HepG2 (cell line): ENCODE results near the gene CYP26A1. TPM values are rescaled to one million over a fixed set of nuclear protein-coding genes. Genes with fewer than 3 reads are reported as not detected.
A peak's percentile ranks its signal among the peaks of the same experiment; 100 is the strongest.
"Not testable (repeated sequence)": the region's sequence is repeated elsewhere in the genome, so short reads cannot be mapped to it uniquely, and the experiment has no call there.

Experiments used
- ATAC-seq: fragments of 200-7000 bp; cut with Tn5 transposase; 3 replicates; pipeline ENCODE4 v1.9.1; 2020; ENCODE audit warnings: mild to moderate bottlenecking, moderate library complexity
- BruUV-seq: library from RNA; stranded (reverse); fragments of 400-500 nt; replicated peaks from 2 replicates; lab custom pipeline; 2021; lab: Mats Ljungman, UMichigan
- CTCF ChIA-PET: fragments of 300-600 bp; formaldehyde crosslinking; extraction: SDS; loops from one replicate; lab custom pipeline; 2021; ENCODE audit warnings: low total read pairs, inconsistent platforms, low intra/inter-chr PET ratio; lab: Yijun Ruan, JAX
- POLR2A ChIA-PET: fragments of 350-600 bp; sonication (Branson Sonifier 250); formaldehyde crosslinking; loops from one replicate; lab custom pipeline; 2020; ENCODE audit warnings: antibody characterized with exemption, inconsistent platforms; lab: Yijun Ruan, JAX
- DNase-seq: peaks from one replicate; pipeline ENCODE4 v3.0.0-alpha.2; 2015; ENCODE audit warnings: low spot score
- FAIRE-seq: peaks from 3 replicates; lab custom pipeline; 2011; peaks lifted over from hg19 to GRCh38; lab: Jason Lieb, UNC
- H2AFZ ChIP-seq: one replicate; pipeline ENCODE4 v1.6.1; 2011; ENCODE audit warnings: low read length, inconsistent platforms
- H3K27ac ChIP-seq: fragments of 300-600 bp; 3 replicates; pipeline ENCODE4 v1.8.0; 2011; ENCODE audit warnings: mixed run types, mild to moderate bottlenecking, mixed read lengths, low read length, inconsistent platforms; ENCODE audit not compliant: insufficient read depth; ENCODE audit errors: extremely low read length
- H3K27me3 ChIP-seq, 2 experiments: fragments of 200-600 bp in 1 of 2; 2 replicates in 1 of 2; 3 replicates in 1 of 2; pipeline versions ENCODE4 v1.6.0 to v1.8.0; 2011; ENCODE audit warnings: low read length in 2 of 2, mild to moderate bottlenecking in 2 of 2, moderate library complexity in 2 of 2, inconsistent platforms in 1 of 2; ENCODE audit not compliant: insufficient read depth in 2 of 2, control insufficient read depth in 1 of 2
- H3K36me3 ChIP-seq, 2 experiments: fragments of 200-600 bp in 1 of 2; replicated peaks in 1 of 2; 2 replicates in 1 of 2; 3 replicates in 1 of 2; pipeline versions ENCODE4 v1.5.1 to v1.8.0; 2011; ENCODE audit warnings: low read length in 2 of 2, inconsistent platforms in 1 of 2; ENCODE audit not compliant: insufficient read depth in 2 of 2, control insufficient read depth in 1 of 2
- H3K4me1 ChIP-seq: 2 replicates; pipeline ENCODE4 v1.5.1; 2012; ENCODE audit warnings: low read length, inconsistent platforms; ENCODE audit not compliant: insufficient read depth
- H3K4me2 ChIP-seq: 2 replicates; pipeline ENCODE4 v1.6.0; 2011; ENCODE audit warnings: low read depth, low read length, inconsistent platforms
- H3K4me3 ChIP-seq, 3 experiments: fragments of 200-600 bp in 1 of 3; sonication (generic), shearing (Covaris generic) in 1 of 3; replicated peaks in 1 of 3; 2 replicates each; pipeline ENCODE4 v1.5.1; 2011 to 2016; ENCODE audit warnings: low read length in 3 of 3, inconsistent platforms in 2 of 3, low read depth in 2 of 3, mild to moderate bottlenecking in 2 of 3, control low read depth in 1 of 3, mixed read lengths in 1 of 3; ENCODE audit not compliant: insufficient read depth in 1 of 3
- H3K79me2 ChIP-seq: one replicate; pipeline ENCODE4 v1.6.1; 2011; ENCODE audit warnings: low read length, inconsistent platforms; ENCODE audit not compliant: insufficient read depth
- H3K9ac ChIP-seq: 2 replicates; pipeline ENCODE4 v1.6.0; 2011; ENCODE audit warnings: mild to moderate bottlenecking, low read depth, low read length, inconsistent platforms; ENCODE audit not compliant: insufficient read depth
- H3K9me3 ChIP-seq: 2 replicates; pipeline ENCODE4 v1.5.1; 2012; ENCODE audit warnings: mild to moderate bottlenecking, low read length
- H4K20me1 ChIP-seq: 2 replicates; pipeline ENCODE4 v1.6.0; 2011; ENCODE audit warnings: inconsistent platforms, mild to moderate bottlenecking, low read length, moderate library complexity; ENCODE audit not compliant: insufficient read depth
- CREB1 ChIP-seq, 2 experiments: fragments of 450-650 bp in 1 of 2; IDR thresholded peaks; 2 replicates each; pipeline ENCODE4 v1.6.1; 2016 to 2017; ENCODE audit warnings: control low read depth in 1 of 2, mild to moderate bottlenecking in 1 of 2, missing compliant biosample characterization in 1 of 2, missing genetic modification characterization in 1 of 2
- DPF2 ChIP-seq: sonication (generic); formaldehyde crosslinking; IDR thresholded peaks from 2 replicates; pipeline ENCODE4 v1.4.0; 2020; ENCODE audit warnings: mild to moderate bottlenecking, low read depth, missing genetic modification reagents, borderline replicate concordance
- GFI1 ChIP-seq: sonication (generic); formaldehyde crosslinking; IDR thresholded peaks from 2 replicates; pipeline ENCODE4 v1.5.0; 2020; ENCODE audit warnings: missing genetic modification reagents, mild to moderate bottlenecking, borderline replicate concordance
- HMG20A ChIP-seq: IDR thresholded peaks from 2 replicates; pipeline ENCODE4 v1.6.1; 2016; ENCODE audit warnings: borderline replicate concordance
- HOXD1 ChIP-seq: sonication (generic); formaldehyde crosslinking; IDR thresholded peaks from 2 replicates; pipeline ENCODE4 v1.5.0; 2020; ENCODE audit warnings: missing genetic modification reagents
- SMYD3 ChIP-seq: sonication (generic); formaldehyde crosslinking; IDR thresholded peaks from 2 replicates; pipeline ENCODE4 v1.8.1; 2023; ENCODE audit warnings: mild to moderate bottlenecking, missing genetic modification reagents
- TIGD3 ChIP-seq: sonication (generic); formaldehyde crosslinking; IDR thresholded peaks from 2 replicates; pipeline ENCODE4 v1.5.1; 2020; ENCODE audit warnings: mild to moderate bottlenecking, missing genetic modification reagents, borderline replicate concordance
- ZNF230 ChIP-seq: sonication (generic); formaldehyde crosslinking; IDR thresholded peaks from 2 replicates; pipeline ENCODE4 v1.4.0; 2020; ENCODE audit warnings: mild to moderate bottlenecking, missing genetic modification reagents
- ZNF704 ChIP-seq: sonication (generic); formaldehyde crosslinking; IDR thresholded peaks from 2 replicates; pipeline ENCODE4 v1.8.1; 2023; ENCODE audit warnings: mild to moderate bottlenecking, inconsistent platforms, moderate library complexity, missing genetic modification reagents, borderline replicate concordance
- WGBS: methylation state at CpG from one replicate; pipeline ENCODE4 v1.1.6; 2017; ENCODE audit warnings: low lambda C conversion rate; 5-methylcytosine and 5-hydroxymethylcytosine counted together
- in situ Hi-C: cut with HindIII; loops from 2 replicates; pipeline ENCODE4 v1.10.0; 2017; ENCODE audit warnings: low pct_unique_long_range_greater_than_20kb; ENCODE audit not compliant: extremely low pct_ligation_motif_present
- intact Hi-C: fragments of 100-400 bp; cut with micrococcal nuclease; formaldehyde crosslinking; loops from one replicate; pipeline ENCODE4 v1.10.0; 2022; ENCODE audit not compliant: unreplicated experiment
- polyA plus RNA-seq, 8 experiments: library from polyadenylated mRNA; depleted of rRNA in 3 of 8; stranded (reverse) in 7 of 8; unstranded in 1 of 8; fragments of >200 nt; fragmentation: Illumina TruSeq in 4 of 8; extraction: Trizol in 4 of 8; gene quantifications; 2 replicates each; pipeline versions ENCODE4 v1.2.1 to v1.2.3, GENCODE V29; 2011 to 2016; ENCODE audit warnings: low read depth in 4 of 8, missing spikeins in 1 of 8, mixed read lengths in 1 of 8; ENCODE audit not compliant: insufficient read depth in 1 of 8
- total RNA-seq, 5 experiments: library from RNA; depleted of rRNA; stranded (reverse); fragments of >200 nt; fragmentation: Illumina TruSeq; extraction: Trizol; gene quantifications; 2 replicates each; pipeline ENCODE4 v1.2.3, GENCODE V29; 2016; ENCODE audit warnings: low read depth in 1 of 5
- TF ChIP-seq, protein P1 (sequence below): sonication (generic); formaldehyde crosslinking; IDR thresholded peaks from 2 replicates; pipeline ENCODE4 v1.5.0; 2020; ENCODE audit warnings: missing genetic modification reagents
- TF ChIP-seq, protein P2 (sequence below): sonication (generic); formaldehyde crosslinking; IDR thresholded peaks from 2 replicates; pipeline ENCODE4 v1.8.1; 2023; ENCODE audit warnings: mild to moderate bottlenecking, moderate library complexity, missing genetic modification reagents

Gene CYP26A1
- total and polyA plus RNA-seq, 2 of the 13 experiments (the other 11 are each of a cell fraction or from before 2014, with no cell fraction given), result 0.15 TPM; not detected in 1

GRCh38 chr10:93101148-93101547 is 27.5 kb downstream of the CYP26A1 start:
- H3K27me3 ChIP-seq; intact Hi-C loops; CTCF ChIA-PET; TF ChIP-seq CREB1 (CRISPR knock-in tag; IDR thresholded peaks at IDR 0.05): not testable (repeated sequence)
- TF ChIP-seq CREB1 (IDR thresholded peaks at IDR 0.05), result peak; percentile 88
- TF ChIP-seq, all 625 proteins: peak for 1; not testable (repeated sequence) for 624
- H3K27ac ChIP-seq, DNase-seq, BruUV-seq, FAIRE-seq, H3K4me2 ChIP-seq, H3K4me1 ChIP-seq, H3K4me3 ChIP-seq, H3K36me3 ChIP-seq, ATAC-seq, H3K9ac ChIP-seq, POLR2A ChIA-PET, H3K9me3 ChIP-seq, H3K79me2 ChIP-seq, H2AFZ ChIP-seq, in situ Hi-C loops, H4K20me1 ChIP-seq: not testable (repeated sequence)
- WGBS, result 15% methylated on average over 3 of the region's 3 CpGs

GRCh38 chr10:93103953-93104352 is 30.3 kb downstream of the CYP26A1 start:
- no peak overlapping the region for H3K27ac ChIP-seq
- no peak overlapping the region for H3K4me2 ChIP-seq
- in situ Hi-C loops, result no loop called here
- H3K4me1 ChIP-seq, result peaks cover 27% of the 10 kb centered on the region
- no peak overlapping the region for H2AFZ ChIP-seq
- WGBS, result 10% methylated on average over 1 of the region's 1 CpG
- no peaks in the 10 kb centered on the region for H4K20me1 ChIP-seq
- DNase-seq (no peak), FAIRE-seq (no peak), ATAC-seq (no peak)
- H3K9me3 ChIP-seq, result no peaks in the 10 kb centered on the region
- no peaks in the 10 kb centered on the region for H3K79me2 ChIP-seq
- ChIA-PET CTCF (no interaction called here), POLR2A (no interaction called here)
- no TSS peak for BruUV-seq
- no peak overlapping the region for H3K4me3 ChIP-seq
- H3K9ac ChIP-seq, result no peak overlapping the region
- no peaks in the 10 kb centered on the region for H3K36me3 ChIP-seq
- intact Hi-C loops, result no loop called here
- H3K27me3 ChIP-seq, result no peaks in the 10 kb centered on the region; a peak in 1 of 5 replicates
- TF ChIP-seq GFI1 (CRISPR knock-in tag), result no peak
- TF ChIP-seq, protein P1, sequence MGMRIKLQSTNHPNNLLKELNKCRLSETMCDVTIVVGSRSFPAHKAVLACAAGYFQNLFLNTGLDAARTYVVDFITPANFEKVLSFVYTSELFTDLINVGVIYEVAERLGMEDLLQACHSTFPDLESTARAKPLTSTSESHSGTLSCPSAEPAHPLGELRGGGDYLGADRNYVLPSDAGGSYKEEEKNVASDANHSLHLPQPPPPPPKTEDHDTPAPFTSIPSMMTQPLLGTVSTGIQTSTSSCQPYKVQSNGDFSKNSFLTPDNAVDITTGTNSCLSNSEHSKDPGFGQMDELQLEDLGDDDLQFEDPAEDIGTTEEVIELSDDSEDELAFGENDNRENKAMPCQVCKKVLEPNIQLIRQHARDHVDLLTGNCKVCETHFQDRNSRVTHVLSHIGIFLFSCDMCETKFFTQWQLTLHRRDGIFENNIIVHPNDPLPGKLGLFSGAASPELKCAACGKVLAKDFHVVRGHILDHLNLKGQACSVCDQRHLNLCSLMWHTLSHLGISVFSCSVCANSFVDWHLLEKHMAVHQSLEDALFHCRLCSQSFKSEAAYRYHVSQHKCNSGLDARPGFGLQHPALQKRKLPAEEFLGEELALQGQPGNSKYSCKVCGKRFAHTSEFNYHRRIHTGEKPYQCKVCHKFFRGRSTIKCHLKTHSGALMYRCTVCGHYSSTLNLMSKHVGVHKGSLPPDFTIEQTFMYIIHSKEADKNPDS, result no peak
- no peak for TF ChIP-seq HMG20A (CRISPR knock-in tag)
- no peak for TF ChIP-seq ZNF230 (CRISPR knock-in tag)
- TF ChIP-seq DPF2 (CRISPR knock-in tag), result no peak
- no peak for TF ChIP-seq HOXD1 (CRISPR knock-in tag)
- TF ChIP-seq TIGD3, result no peak
- TF ChIP-seq SMYD3 (CRISPR knock-in tag), result no peak
- no peak for TF ChIP-seq ZNF704 (CRISPR knock-in tag)
- TF ChIP-seq, protein P2, sequence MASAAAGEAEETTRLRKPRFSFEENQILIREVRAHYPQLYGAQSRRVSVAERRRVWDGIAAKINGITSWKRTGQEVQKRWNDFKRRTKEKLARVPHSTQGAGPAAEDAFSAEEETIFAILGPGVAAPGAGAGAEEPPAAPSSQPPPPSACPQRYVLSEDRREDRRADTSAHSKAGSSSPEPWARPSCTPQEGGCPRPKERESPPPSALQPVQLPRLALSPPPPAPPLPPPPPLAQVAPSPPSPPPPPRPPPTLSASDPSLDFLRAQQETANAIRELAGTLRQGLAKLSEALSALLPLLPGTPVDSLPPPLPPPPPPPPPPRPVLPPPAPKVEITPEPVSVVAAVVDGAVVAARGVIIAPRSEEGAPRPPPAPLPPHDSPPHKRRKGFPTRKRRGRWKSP, result no peak
